Medulla oblongata (tissue), 1 donor: ENCODE results near the gene POLR1A.

Source experiments
- DNase-seq: peaks from one replicate; pipeline ENCODE4 v3.0.0-alpha.2; 2015; ENCODE audit errors: extremely low spot score

POLR1A gene

GRCh38 chr2:86105252-86105968 is at the start of gene POLR1A:
TSS of gene POLR1A (minus strand) at chr2:86105886. CDS start at chr2:86105776, 110 bp downstream.
- DNase-seq = peak; percentile 98

- no peak for DNase-seq
Measured at GRCh38 chr2:86150502-86150901, 44.8 kb upstream of the POLR1A start.

GRCh38 chr2:86147793-86148192 is 42.1 kb upstream of the POLR1A start:
- DNase-seq = no peak

- no peak for DNase-seq
Measured at GRCh38 chr2:86143926-86144685, 38.4 kb upstream of the POLR1A start.

GRCh38 chr2:86143307-86143706 is 37.6 kb upstream of the POLR1A start:
- no peak for DNase-seq

- DNase-seq = no peak
Measured at GRCh38 chr2:86142436-86143257, 37.0 kb upstream of the POLR1A start.

- no peak for DNase-seq
Measured at GRCh38 chr2:86140969-86141392, 35.3 kb upstream of the POLR1A start.

GRCh38 chr2:86139981-86140380 is 34.3 kb upstream of the POLR1A start:
- no peak for DNase-seq

- DNase-seq = no peak
Measured at GRCh38 chr2:86138736-86139625, 33.3 kb upstream of the POLR1A start.

- DNase-seq = no peak
Measured at GRCh38 chr2:86136141-86136540, 30.5 kb upstream of the POLR1A start.

- DNase-seq = no peak
Measured at GRCh38 chr2:86135653-86136052, 30.0 kb upstream of the POLR1A start.

GRCh38 chr2:86134709-86135108 is 29.0 kb upstream of the POLR1A start:
- DNase-seq = no peak

GRCh38 chr2:86124683-86125082 is 19.0 kb upstream of the POLR1A start:
- DNase-seq = no peak

- no peak for DNase-seq
Measured at GRCh38 chr2:86123328-86123925, 17.7 kb upstream of the POLR1A start.

GRCh38 chr2:86118130-86118529 is 12.4 kb upstream of the POLR1A start:
- DNase-seq = no peak

GRCh38 chr2:86107031-86107430 is 1.3 kb upstream of the POLR1A start:
- no peak for DNase-seq

GRCh38 chr2:86105969-86106945 is 571 bp upstream of the POLR1A start, which contains the start of gene PTCD3:
TSS of gene PTCD3 (plus strand) at chr2:86106235. CDS start at chr2:86106248, 13 bp downstream.
- DNase-seq = peak; percentile 97

GRCh38 chr2:86102157-86102556 is 3.5 kb downstream of the POLR1A start:
- DNase-seq = no peak

- no peak for DNase-seq
Measured at GRCh38 chr2:86097913-86098312, 7.8 kb downstream of the POLR1A start.
